PC-3 (cell line): ENCODE results near the gene ACYP2. TPM values are rescaled to one million over a fixed set of nuclear protein-coding genes. Genes with fewer than 3 reads are reported as not detected.

Experiments
- ATAC-seq: fragments of 200-7000 bp; cut with Tn5 transposase; 2 replicates; pipeline ENCODE4 v1.9.1; 2020; ENCODE audit warnings: mild to moderate bottlenecking, moderate library complexity
- BruUV-seq: library from RNA; stranded (reverse); fragments of 400-500 nt; replicated peaks from 2 replicates; lab custom pipeline; 2021; lab: Mats Ljungman, UMichigan
- CTCF ChIA-PET: fragments of 300-600 bp; sonication (Branson Sonifier 250); formaldehyde crosslinking; loops from one replicate; lab custom pipeline; 2022; ENCODE audit warnings: antibody characterized with exemption; lab: Charles Lee
- POLR2A ChIA-PET: fragments of 300-600 bp; sonication (Branson Sonifier 250); formaldehyde crosslinking; loops from one replicate; lab custom pipeline; 2022; ENCODE audit warnings: antibody characterized with exemption; ENCODE audit not compliant: unreplicated experiment; lab: Charles Lee
- DNase-seq: peaks from one replicate; pipeline ENCODE4 v3.0.0-alpha.2; 2015
- H2AFZ ChIP-seq: fragments of 300-600 bp; sonication (generic); 2 replicates; pipeline ENCODE4 v1.6.0; 2016; ENCODE audit warnings: antibody characterized with exemption, low read length
- H3F3A ChIP-seq: fragments of 300-600 bp; sonication (generic); one replicate; pipeline ENCODE4 v1.6.0; 2017; ENCODE audit warnings: antibody characterized with exemption, low read length, control low read depth, mild to moderate bottlenecking; ENCODE audit not compliant: unreplicated experiment
- H3K27ac ChIP-seq: fragments of 300-600 bp; sonication (generic); 2 replicates; pipeline ENCODE4 v1.5.1; 2016; ENCODE audit warnings: mild to moderate bottlenecking, low read length
- H3K27me3 ChIP-seq: fragments of 300-600 bp; sonication (generic); 2 replicates; pipeline ENCODE4 v1.6.1; 2016; ENCODE audit warnings: low read length, mixed read lengths
- H3K36me3 ChIP-seq: fragments of 300-600 bp; sonication (generic); 2 replicates; pipeline ENCODE4 v1.6.1; 2016; ENCODE audit warnings: low read depth, mixed run types, low read length, mixed read lengths
- H3K4me1 ChIP-seq: fragments of 300-600 bp; sonication (generic); 2 replicates; pipeline ENCODE4 v1.5.1; 2016; ENCODE audit warnings: low read length; ENCODE audit not compliant: insufficient read depth
- H3K4me2 ChIP-seq: fragments of 300-600 bp; sonication (generic); 2 replicates; pipeline ENCODE4 v1.6.0; 2016; ENCODE audit warnings: low read length
- H3K4me3 ChIP-seq: fragments of 300-600 bp; sonication (generic); 2 replicates; pipeline ENCODE4 v1.5.1; 2016; ENCODE audit warnings: mild to moderate bottlenecking, low read length, mixed read lengths
- H3K79me2 ChIP-seq: fragments of 300-600 bp; sonication (generic); 2 replicates; pipeline ENCODE4 v1.6.1; 2017; ENCODE audit warnings: low read length, mixed read lengths
- H3K9ac ChIP-seq: fragments of 300-600 bp; sonication (generic); 2 replicates; pipeline ENCODE4 v1.6.0; 2016; ENCODE audit warnings: mild to moderate bottlenecking, low read length
- H3K9me2 ChIP-seq: fragments of 300-600 bp; sonication (generic); replicated peaks from 2 replicates; pipeline ENCODE4 v1.6.1; 2016; ENCODE audit warnings: mixed run types, low read length, mixed read lengths
- H3K9me3 ChIP-seq: fragments of 300-600 bp; sonication (generic); 2 replicates; pipeline ENCODE4 v1.6.1; 2016; ENCODE audit warnings: low read length, mixed read lengths
- H4K20me1 ChIP-seq: fragments of 300-600 bp; sonication (generic); 2 replicates; pipeline ENCODE4 v1.6.1; 2016; ENCODE audit warnings: low read length, mixed read lengths
- CTCF ChIP-seq: fragments of 300-600 bp; sonication (generic); conservative IDR thresholded peaks from 2 replicates; pipeline ENCODE4 v1.5.1; 2017; ENCODE audit warnings: antibody characterized with exemption, low read depth, mild to moderate bottlenecking, low read length
- EZH2 ChIP-seq: fragments of 300-600 bp; sonication (generic); IDR thresholded peaks from one replicate; pipeline ENCODE4 v1.6.1; 2017; ENCODE audit warnings: antibody characterized with exemption, mild to moderate bottlenecking, low read length; ENCODE audit not compliant: unreplicated experiment
- EZH2phosphoT487 ChIP-seq: fragments of 300-600 bp; sonication (generic); IDR thresholded peaks from 2 replicates; pipeline ENCODE4 v1.6.1; 2018; ENCODE audit warnings: mild to moderate bottlenecking, antibody characterized with exemption, low read length, borderline replicate concordance
- intact Hi-C: fragments of 100-400 bp; cut with micrococcal nuclease; formaldehyde crosslinking; loops from 2 replicates; pipeline ENCODE4 v1.9.0; 2023
- total RNA-seq: library from RNA; depleted of rRNA; stranded (reverse); fragments of >200 nt; gene quantifications from 2 replicates; pipeline ENCODE4 v1.2.3, GENCODE V29; 2014

Gene ACYP2
- total RNA-seq, 1 experiment from 2014 or later = 8.3 TPM

DNA sequence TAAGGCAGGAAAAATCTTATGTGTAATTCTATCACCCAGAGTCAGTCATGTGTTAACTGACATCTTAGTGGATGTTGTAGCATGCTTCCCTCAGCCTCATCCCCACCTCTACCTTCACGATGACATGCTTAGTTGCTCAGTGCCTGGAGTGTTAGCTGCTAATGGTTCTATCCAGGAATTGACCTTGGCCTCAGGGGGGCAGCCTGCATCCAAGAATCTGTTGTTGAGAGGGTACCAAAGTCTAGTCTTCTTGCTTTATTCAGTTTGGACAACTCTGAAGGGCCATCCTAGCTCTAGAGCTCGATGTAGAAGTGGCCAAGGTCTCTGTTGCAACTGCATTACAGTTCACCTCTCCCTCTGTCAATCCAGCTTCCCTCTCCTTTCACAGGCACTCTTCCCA lies 61.2 kb downstream of the ACYP2 start:
- Histone ChIP-seq H4K20me1 (no peaks in the 10 kb centered on the region), H3K4me3 (no peak overlapping the region), H3K79me2 (no peaks in the 10 kb centered on the region), H3K4me2 (no peak overlapping the region), H3K9ac (no peak overlapping the region), H3K27me3 (no peaks in the 10 kb centered on the region), H3K4me1 (no peaks in the 10 kb centered on the region), H3K27ac (no peak overlapping the region), H3K9me3 (no peaks in the 10 kb centered on the region), H2AFZ (no peak overlapping the region), H3K36me3 (no peaks in the 10 kb centered on the region), H3F3A (no peaks in the 10 kb centered on the region), H3K9me2 (no peaks in the 10 kb centered on the region)
- ATAC-seq (peak; percentile 20; the same call in 1 of the 2 replicates), DNase-seq (peak; percentile 43)
- ChIA-PET POLR2A (no interaction called here), CTCF (interaction anchor here (0.6 kb wide), 1 partner anchor 315 kb away, joined by 4 read pairs; no protein-coding TSS in a partner anchor)
- TF ChIP-seq EZH2 (no peak), CTCF (peak; percentile 52), EZH2phosphoT487 (no peak)
- BruUV-seq = no TSS peak
- intact Hi-C loops = no loop called here

DNA sequence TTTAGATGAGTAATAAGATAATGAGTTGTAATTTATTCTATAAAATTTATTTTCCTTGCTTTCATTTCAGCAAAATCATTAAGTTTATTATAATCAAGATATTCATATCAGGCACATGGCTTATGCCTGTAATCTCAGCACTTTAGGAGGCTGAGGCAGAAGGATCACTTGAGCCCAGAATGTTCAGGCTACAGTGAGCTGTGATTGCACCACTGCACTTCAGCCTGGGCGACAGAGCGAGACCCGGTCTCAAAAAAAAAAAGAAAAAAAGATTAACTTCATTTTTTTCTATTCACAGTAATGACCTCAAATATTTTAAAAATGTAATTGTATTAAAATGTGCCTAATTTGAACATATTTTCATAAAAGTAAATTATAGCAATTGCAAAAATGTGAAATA lies 67.9 kb downstream of the ACYP2 start:
- no peak overlapping the region for H3K4me3 ChIP-seq
- TF ChIP-seq EZH2phosphoT487 (no peak), CTCF (no peak), EZH2 (no peak)
- H3K9ac ChIP-seq = no peak overlapping the region
- no peak for ATAC-seq
- H3K4me1 ChIP-seq = no peaks in the 10 kb centered on the region
- H4K20me1 ChIP-seq = no peaks in the 10 kb centered on the region
- no peak for DNase-seq
- H3K4me2 ChIP-seq = no peak overlapping the region
- CTCF ChIA-PET = no interaction called here
- no peak overlapping the region for H3K27ac ChIP-seq
- H3F3A ChIP-seq = no peaks in the 10 kb centered on the region
- H2AFZ ChIP-seq = no peak overlapping the region
- intact Hi-C loops = no loop called here
- no peaks in the 10 kb centered on the region for H3K79me2 ChIP-seq
- no peaks in the 10 kb centered on the region for H3K9me2 ChIP-seq
- no peaks in the 10 kb centered on the region for H3K36me3 ChIP-seq
- POLR2A ChIA-PET = no interaction called here
- no peaks in the 10 kb centered on the region for H3K9me3 ChIP-seq
- BruUV-seq = no TSS peak
- H3K27me3 ChIP-seq = no peaks in the 10 kb centered on the region

DNA sequence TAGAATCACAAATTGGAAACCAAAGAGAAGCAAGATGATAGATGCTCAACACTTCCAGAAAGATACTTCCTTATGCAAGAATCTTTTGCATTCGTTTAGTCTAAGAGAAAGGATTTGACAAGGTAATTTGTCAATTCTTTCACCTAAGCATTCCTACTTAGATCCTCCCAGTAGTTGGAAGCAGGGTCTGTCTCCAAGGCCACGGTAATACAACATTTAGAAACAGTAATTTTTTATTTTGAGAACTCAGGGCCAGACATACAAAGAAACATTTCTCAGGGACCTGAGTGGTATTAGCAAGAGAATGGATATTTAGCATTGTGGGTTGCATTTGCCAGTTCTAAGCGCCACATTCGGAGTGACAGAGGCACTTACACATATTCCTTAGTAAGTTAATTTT lies 68.6 kb downstream of the ACYP2 start:
- DNase-seq = no peak

More for the DNA sequence above, 68.6 kb downstream of the ACYP2 start:
- CTCF ChIA-PET = no interaction called here
- Histone ChIP-seq H3F3A (no peaks in the 10 kb centered on the region), H3K36me3 (no peaks in the 10 kb centered on the region), H3K9me2 (no peaks in the 10 kb centered on the region), H3K9ac (no peak overlapping the region), H3K27me3 (no peaks in the 10 kb centered on the region), H2AFZ (no peak overlapping the region), H3K4me3 (no peak overlapping the region), H3K9me3 (no peaks in the 10 kb centered on the region), H3K4me1 (no peaks in the 10 kb centered on the region), H3K79me2 (no peaks in the 10 kb centered on the region), H3K27ac (no peak overlapping the region), H3K4me2 (no peak overlapping the region), H4K20me1 (no peaks in the 10 kb centered on the region)
- POLR2A ChIA-PET = no interaction called here
- intact Hi-C loops = no loop called here
- no peak for TF ChIP-seq EZH2phosphoT487
- TF ChIP-seq EZH2 = no peak
- no peak for TF ChIP-seq CTCF
- BruUV-seq = no TSS peak
- ATAC-seq = no peak
